CD14-positive monocyte (primary cell): ENCODE results near the gene RYR2. TPM values are rescaled to one million over a fixed set of nuclear protein-coding genes. Genes with fewer than 3 reads are reported as not detected.
A peak's percentile ranks its signal among the peaks of the same experiment; 100 is the strongest.

Experiments used
- DNase-seq, 3 donors: peaks; one replicate each; pipeline ENCODE4 v3.0.0-alpha.2; 2011 to 2022
- H2AFZ ChIP-seq: 2 replicates; pipeline ENCODE4 v1.6.0; 2012; ENCODE audit warnings: mild to moderate bottlenecking, low read depth, low read length, inconsistent platforms; ENCODE audit not compliant: insufficient read depth, poor library complexity, severe bottlenecking
- H3K27ac ChIP-seq, 2 donors: 1 replicate in 1 of 2; 2 replicates in 1 of 2; pipeline ENCODE4 v1.5.1; 2012 to 2013; ENCODE audit warnings: low read length in 2 of 2, control low read depth in 1 of 2, inconsistent platforms in 1 of 2, low read depth in 1 of 2, mild to moderate bottlenecking in 1 of 2
- H3K27me3 ChIP-seq, 2 donors: one replicate each; pipeline versions ENCODE4 v1.6.0 to v1.6.1; 2011 to 2013; ENCODE audit warnings: low read length in 2 of 2; ENCODE audit not compliant: control insufficient read depth in 2 of 2, insufficient read depth in 2 of 2
- H3K36me3 ChIP-seq, 2 donors: replicated peaks in 1 of 2; 1 replicate in 1 of 2; 2 replicates in 1 of 2; pipeline versions ENCODE4 v1.5.1 to v1.6.1; 2012 to 2013; ENCODE audit warnings: low read length in 2 of 2, control low read depth in 1 of 2, inconsistent platforms in 1 of 2, mild to moderate bottlenecking in 1 of 2; ENCODE audit not compliant: insufficient read depth in 2 of 2, control insufficient read depth in 1 of 2
- H3K4me1 ChIP-seq, 2 donors: 1 replicate in 1 of 2; 2 replicates in 1 of 2; pipeline versions ENCODE4 v1.5.1 to v1.6.1; 2012 to 2013; ENCODE audit warnings: low read length in 2 of 2, control low read depth in 1 of 2, inconsistent platforms in 1 of 2, mild to moderate bottlenecking in 1 of 2, moderate library complexity in 1 of 2; ENCODE audit not compliant: insufficient read depth in 2 of 2, control insufficient read depth in 1 of 2
- H3K4me2 ChIP-seq: replicated peaks from 2 replicates; pipeline ENCODE3; 2012; ENCODE audit warnings: low read length, moderate library complexity, mild to moderate bottlenecking; ENCODE audit not compliant: poor library complexity, severe bottlenecking; ENCODE audit errors: extremely low read depth
- H3K4me3 ChIP-seq, 3 experiments: fragments of 200-600 bp in 1 of 3; sonication (generic) in 1 of 3; replicated peaks in 1 of 3; 1 replicate in 2 of 3; 2 replicates in 1 of 3; pipeline ENCODE4 v1.5.1; 2011 to 2013; ENCODE audit warnings: low read length in 3 of 3, mild to moderate bottlenecking in 3 of 3, control low read depth in 2 of 3, low read depth in 2 of 3, inconsistent platforms in 1 of 3, moderate library complexity in 1 of 3
- H3K79me2 ChIP-seq: 2 replicates; pipeline ENCODE4 v1.6.0; 2012; ENCODE audit warnings: mild to moderate bottlenecking, control low read depth, inconsistent platforms, low read length, moderate library complexity; ENCODE audit not compliant: insufficient read depth
- H3K9ac ChIP-seq: 2 replicates; pipeline ENCODE4 v1.6.0; 2017; ENCODE audit warnings: low read length, mild to moderate bottlenecking; ENCODE audit not compliant: insufficient read depth, poor library complexity, severe bottlenecking
- H3K9me3 ChIP-seq, 2 donors: replicated peaks in 1 of 2; 1 replicate in 1 of 2; 2 replicates in 1 of 2; pipeline versions ENCODE4 v1.5.1 to v1.6.1; 2012 to 2013; ENCODE audit warnings: low read length in 2 of 2, control low read depth in 1 of 2; ENCODE audit not compliant: control insufficient read depth in 1 of 2, insufficient read depth in 1 of 2
- H4K20me1 ChIP-seq: 2 replicates; pipeline ENCODE4 v1.6.0; 2012; ENCODE audit warnings: mild to moderate bottlenecking, low read length, control low read depth, moderate library complexity; ENCODE audit not compliant: insufficient read depth
- H3K27ac Mint-ChIP-seq, 7 donors: one replicate each; pipeline ENCODE4 v1.8.0; 2020; ENCODE audit warnings: mild to moderate bottlenecking in 7 of 7, mixed read lengths in 7 of 7, moderate library complexity in 6 of 7, inconsistent platforms in 2 of 7
- H3K27me3 Mint-ChIP-seq, 3 donors: one replicate each; pipeline ENCODE4 v1.8.0; 2021 to 2022; ENCODE audit warnings: low read depth in 3 of 3, mild to moderate bottlenecking in 3 of 3, mixed read lengths in 3 of 3, moderate library complexity in 3 of 3, inconsistent platforms in 1 of 3
- H3K36me3 Mint-ChIP-seq, 2 donors: one replicate each; pipeline ENCODE4 v1.8.0; 2020; ENCODE audit warnings: mixed read lengths in 2 of 2, inconsistent platforms in 1 of 2, mild to moderate bottlenecking in 1 of 2
- H3K4me1 Mint-ChIP-seq: one replicate; pipeline ENCODE4 v1.8.0; 2020; ENCODE audit warnings: mild to moderate bottlenecking, mixed read lengths
- H3K4me3 Mint-ChIP-seq, 2 donors: one replicate each; pipeline ENCODE4 v1.8.0; 2020; ENCODE audit warnings: mild to moderate bottlenecking in 2 of 2, mixed read lengths in 2 of 2, moderate library complexity in 1 of 2
- H3K9me3 Mint-ChIP-seq, 7 donors: one replicate each; pipeline ENCODE4 v1.8.0; 2020 to 2022; ENCODE audit warnings: mixed read lengths in 7 of 7, mild to moderate bottlenecking in 6 of 7, moderate library complexity in 6 of 7, inconsistent platforms in 2 of 7
- WGBS: methylation state at CpG from one replicate; pipeline ENCODE4 v1.1.5; 2013; ENCODE audit warnings: missing lambda C conversion rate; ENCODE audit not compliant: insufficient coverage; 5-methylcytosine and 5-hydroxymethylcytosine counted together
- intact Hi-C, 2 donors: fragments of 100-400 bp; cut with micrococcal nuclease; formaldehyde crosslinking; loops; one replicate each; pipeline versions ENCODE4 v1.15.0 to v1.15.1; 2023
- polyA minus RNA-seq: library from RNA; depleted of rRNA, polyadenylated mRNA; stranded (reverse); fragments of >200 nt; gene quantifications from 2 replicates; pipeline ENCODE4 v1.2.3, GENCODE V29; 2012
- polyA plus RNA-seq, 3 donors: library from polyadenylated mRNA; depleted of rRNA in 1 of 3; unstranded in 2 of 3; stranded (reverse) in 1 of 3; fragments of 300-500 nt in 2 of 3; fragments of >200 nt in 1 of 3; fragmentation: Illumina TruSeq in 2 of 3; gene quantifications; 1 replicate in 2 of 3; 2 replicates in 1 of 3; pipeline ENCODE4 v1.2.3, GENCODE V29; 2012 to 2021
- total RNA-seq, 12 experiments: library from RNA in 1 of 12; stranded (reverse) in 1 of 12; fragments of 120-200 nt in 1 of 12; gene quantifications; one replicate each; pipeline ENCODE4 v1.2.4 and lab custom pipeline; 2013 to 2026; ENCODE audit warnings: mixed read lengths in 6 of 12, inconsistent platforms in 1 of 12
- TF ChIP-seq, protein P1 (sequence below): fragments of 200-600 bp; IDR thresholded peaks from one replicate; pipeline ENCODE4 v1.8.0; 2022; ENCODE audit warnings: antibody characterized with exemption, mild to moderate bottlenecking

RYR2 gene
- total RNA-seq (2013) = 0.04 TPM
- polyA plus RNA-seq = not detected
- not detected in 2 replicates for polyA minus RNA-seq
- total RNA-seq (lab: John Stamatoyannopoulos, UW) = 0 to 7.4 (median 0.26) reads per million in 11 experiments

GRCh38 chr1:237041795-237042525 is at the start of gene RYR2:
Gene RYR2, plus strand, starts transcription at chr1:237042184. Its CDS starts 338 bp downstream, at chr1:237042522.
- Mint-ChIP-seq H3K4me3 (peak within 1 kb of the TSS in 1 of 2 donors; percentile 85), H3K4me1 (no peaks in the 10 kb centered on the region), H3K36me3 (no peaks in the 10 kb centered on the region), H3K27ac (no peak within 1 kb of the TSS), H3K27me3 (peaks cover 42 to 56% (median 54%) of the 10 kb centered on the region in 3 donors), H3K9me3 (peaks cover 0 to 6% (median 3%) of the 10 kb centered on the region in 7 donors)
- intact Hi-C loops = no loop called here
- Histone ChIP-seq H2AFZ (no peak within 1 kb of the TSS), H4K20me1 (no peaks in the 10 kb centered on the region), H3K27ac (no peak within 1 kb of the TSS), H3K9ac (no peak within 1 kb of the TSS), H3K9me3 (peaks cover 0 to 8% of the 10 kb centered on the region in 2 donors), H3K4me3 (no peak within 1 kb of the TSS), H3K79me2 (no peaks in the 10 kb centered on the region), H3K36me3 (no peaks in the 10 kb centered on the region), H3K4me2 (no peak within 1 kb of the TSS), H3K4me1 (no peaks in the 10 kb centered on the region), H3K27me3 (peaks cover 49 to 59% of the 10 kb centered on the region in 2 donors)
- no peak for DNase-seq
- WGBS = 3% methylated on average over 75 of the region's 87 CpGs
- TF ChIP-seq, protein P1, sequence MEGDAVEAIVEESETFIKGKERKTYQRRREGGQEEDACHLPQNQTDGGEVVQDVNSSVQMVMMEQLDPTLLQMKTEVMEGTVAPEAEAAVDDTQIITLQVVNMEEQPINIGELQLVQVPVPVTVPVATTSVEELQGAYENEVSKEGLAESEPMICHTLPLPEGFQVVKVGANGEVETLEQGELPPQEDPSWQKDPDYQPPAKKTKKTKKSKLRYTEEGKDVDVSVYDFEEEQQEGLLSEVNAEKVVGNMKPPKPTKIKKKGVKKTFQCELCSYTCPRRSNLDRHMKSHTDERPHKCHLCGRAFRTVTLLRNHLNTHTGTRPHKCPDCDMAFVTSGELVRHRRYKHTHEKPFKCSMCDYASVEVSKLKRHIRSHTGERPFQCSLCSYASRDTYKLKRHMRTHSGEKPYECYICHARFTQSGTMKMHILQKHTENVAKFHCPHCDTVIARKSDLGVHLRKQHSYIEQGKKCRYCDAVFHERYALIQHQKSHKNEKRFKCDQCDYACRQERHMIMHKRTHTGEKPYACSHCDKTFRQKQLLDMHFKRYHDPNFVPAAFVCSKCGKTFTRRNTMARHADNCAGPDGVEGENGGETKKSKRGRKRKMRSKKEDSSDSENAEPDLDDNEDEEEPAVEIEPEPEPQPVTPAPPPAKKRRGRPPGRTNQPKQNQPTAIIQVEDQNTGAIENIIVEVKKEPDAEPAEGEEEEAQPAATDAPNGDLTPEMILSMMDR = no peak

DNA sequence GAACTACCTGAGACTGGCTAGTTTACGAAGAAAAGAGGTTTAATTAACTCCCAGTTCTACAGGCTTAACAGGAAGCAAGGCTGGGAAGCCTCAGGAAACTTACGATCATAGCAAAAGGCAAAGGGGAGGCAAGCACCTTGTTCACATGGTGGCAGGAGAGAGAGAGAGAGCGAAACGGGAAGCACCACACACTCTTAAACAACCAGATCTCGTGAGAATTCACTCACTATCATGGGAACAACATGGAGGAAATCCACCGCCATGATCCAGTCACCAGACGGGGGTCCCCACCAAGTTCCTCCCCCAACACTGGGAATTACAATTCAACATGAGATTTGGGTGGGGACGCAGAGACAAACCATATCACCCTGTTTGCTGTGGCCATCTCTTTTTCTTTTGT is 49.5 kb upstream of the RYR2 start:
- H3K27me3 ChIP-seq = no peaks in the 10 kb centered on the region
- H2AFZ ChIP-seq = no peak overlapping the region
- H3K27ac ChIP-seq = no peak overlapping the region
- H3K4me2 ChIP-seq = no peak overlapping the region
- intact Hi-C loops = no loop called here
- Mint-ChIP-seq H3K9me3 (peaks cover 5 to 10% (median 7%) of the 10 kb centered on the region in 7 donors), H3K27ac (no peak overlapping the region), H3K4me1 (no peaks in the 10 kb centered on the region), H3K4me3 (no peak overlapping the region), H3K27me3 (peaks cover 2 to 3% (median 2%) of the 10 kb centered on the region in 3 donors), H3K36me3 (no peaks in the 10 kb centered on the region)
- no peak overlapping the region for H3K4me3 ChIP-seq
- 100% methylated on average over 2 of the region's 8 CpGs for WGBS
- peaks cover 7 to 11% of the 10 kb centered on the region in 2 donors for H3K9me3 ChIP-seq
- H4K20me1 ChIP-seq = no peaks in the 10 kb centered on the region
- H3K4me1 ChIP-seq = no peaks in the 10 kb centered on the region
- no peaks in the 10 kb centered on the region for H3K36me3 ChIP-seq
- TF ChIP-seq, protein P1 = no peak
- no peak overlapping the region for H3K9ac ChIP-seq
- H3K79me2 ChIP-seq = no peaks in the 10 kb centered on the region
- DNase-seq = no peak
